Gastrocnemius medialis (tissue), 4 donors: ENCODE measurements around the gene CCDC74B.

Source experiments
- CTCF ChIP-seq, 5 experiments: fragments of 450-650 bp in 3 of 5; fragments of 200-600 bp in 2 of 5; sonication (generic) in 2 of 5; IDR thresholded peaks in 4 of 5; conservative IDR thresholded peaks in 1 of 5; 1 replicate in 4 of 5; 2 replicates in 1 of 5; pipeline ENCODE4 v1.5.1; 2016 to 2019; ENCODE audit warnings: antibody characterized with exemption in 5 of 5, mild to moderate bottlenecking in 3 of 5, moderate library complexity in 3 of 5
- POLR2A ChIP-seq, 2 donors: fragments of 450-650 bp; IDR thresholded peaks; one replicate each; pipeline ENCODE4 v1.6.1; 2017; ENCODE audit warnings: antibody characterized with exemption in 2 of 2, mild to moderate bottlenecking in 2 of 2, moderate library complexity in 2 of 2

- no peak for TF ChIP-seq CTCF (IDR thresholded peaks at IDR 0.05 in 4 of 5, conservative IDR thresholded peaks at IDR 0.05 in 1 of 5)
- TF ChIP-seq POLR2A (IDR thresholded peaks at IDR 0.05) = no peak
Observed at GRCh38 chr2:130158631-130159030, 13.7 kb upstream of the CCDC74B start.
